PC-3 (cell line): ENCODE data around the gene UBE4B. TPM values are rescaled to one million over a fixed set of nuclear protein-coding genes. Genes with fewer than 3 reads are reported as not detected.

ENCODE experiments used
- ATAC-seq: fragments of 200-7000 bp; cut with Tn5 transposase; 2 replicates; pipeline ENCODE4 v1.9.1; 2020; ENCODE audit warnings: mild to moderate bottlenecking, moderate library complexity
- BruUV-seq: library from RNA; stranded (reverse); fragments of 400-500 nt; replicated peaks from 2 replicates; lab custom pipeline; 2021; lab: Mats Ljungman, UMichigan
- CTCF ChIA-PET: fragments of 300-600 bp; sonication (Branson Sonifier 250); formaldehyde crosslinking; loops from one replicate; lab custom pipeline; 2022; ENCODE audit warnings: antibody characterized with exemption; lab: Charles Lee
- POLR2A ChIA-PET: fragments of 300-600 bp; sonication (Branson Sonifier 250); formaldehyde crosslinking; loops from one replicate; lab custom pipeline; 2022; ENCODE audit warnings: antibody characterized with exemption; ENCODE audit not compliant: unreplicated experiment; lab: Charles Lee
- DNase-seq: peaks from one replicate; pipeline ENCODE4 v3.0.0-alpha.2; 2015
- H2AFZ ChIP-seq: fragments of 300-600 bp; sonication (generic); 2 replicates; pipeline ENCODE4 v1.6.0; 2016; ENCODE audit warnings: antibody characterized with exemption, low read length
- H3F3A ChIP-seq: fragments of 300-600 bp; sonication (generic); one replicate; pipeline ENCODE4 v1.6.0; 2017; ENCODE audit warnings: antibody characterized with exemption, low read length, control low read depth, mild to moderate bottlenecking; ENCODE audit not compliant: unreplicated experiment
- H3K27ac ChIP-seq: fragments of 300-600 bp; sonication (generic); 2 replicates; pipeline ENCODE4 v1.5.1; 2016; ENCODE audit warnings: mild to moderate bottlenecking, low read length
- H3K27me3 ChIP-seq: fragments of 300-600 bp; sonication (generic); 2 replicates; pipeline ENCODE4 v1.6.1; 2016; ENCODE audit warnings: low read length, mixed read lengths
- H3K36me3 ChIP-seq: fragments of 300-600 bp; sonication (generic); 2 replicates; pipeline ENCODE4 v1.6.1; 2016; ENCODE audit warnings: low read depth, mixed run types, low read length, mixed read lengths
- H3K4me1 ChIP-seq: fragments of 300-600 bp; sonication (generic); 2 replicates; pipeline ENCODE4 v1.5.1; 2016; ENCODE audit warnings: low read length; ENCODE audit not compliant: insufficient read depth
- H3K4me2 ChIP-seq: fragments of 300-600 bp; sonication (generic); 2 replicates; pipeline ENCODE4 v1.6.0; 2016; ENCODE audit warnings: low read length
- H3K4me3 ChIP-seq: fragments of 300-600 bp; sonication (generic); 2 replicates; pipeline ENCODE4 v1.5.1; 2016; ENCODE audit warnings: mild to moderate bottlenecking, low read length, mixed read lengths
- H3K79me2 ChIP-seq: fragments of 300-600 bp; sonication (generic); 2 replicates; pipeline ENCODE4 v1.6.1; 2017; ENCODE audit warnings: low read length, mixed read lengths
- H3K9ac ChIP-seq: fragments of 300-600 bp; sonication (generic); 2 replicates; pipeline ENCODE4 v1.6.0; 2016; ENCODE audit warnings: mild to moderate bottlenecking, low read length
- H3K9me2 ChIP-seq: fragments of 300-600 bp; sonication (generic); replicated peaks from 2 replicates; pipeline ENCODE4 v1.6.1; 2016; ENCODE audit warnings: mixed run types, low read length, mixed read lengths
- H3K9me3 ChIP-seq: fragments of 300-600 bp; sonication (generic); 2 replicates; pipeline ENCODE4 v1.6.1; 2016; ENCODE audit warnings: low read length, mixed read lengths
- H4K20me1 ChIP-seq: fragments of 300-600 bp; sonication (generic); 2 replicates; pipeline ENCODE4 v1.6.1; 2016; ENCODE audit warnings: low read length, mixed read lengths
- CTCF ChIP-seq: fragments of 300-600 bp; sonication (generic); conservative IDR thresholded peaks from 2 replicates; pipeline ENCODE4 v1.5.1; 2017; ENCODE audit warnings: antibody characterized with exemption, low read depth, mild to moderate bottlenecking, low read length
- EZH2 ChIP-seq: fragments of 300-600 bp; sonication (generic); IDR thresholded peaks from one replicate; pipeline ENCODE4 v1.6.1; 2017; ENCODE audit warnings: antibody characterized with exemption, mild to moderate bottlenecking, low read length; ENCODE audit not compliant: unreplicated experiment
- EZH2phosphoT487 ChIP-seq: fragments of 300-600 bp; sonication (generic); IDR thresholded peaks from 2 replicates; pipeline ENCODE4 v1.6.1; 2018; ENCODE audit warnings: mild to moderate bottlenecking, antibody characterized with exemption, low read length, borderline replicate concordance
- intact Hi-C: fragments of 100-400 bp; cut with micrococcal nuclease; formaldehyde crosslinking; loops from 2 replicates; pipeline ENCODE4 v1.9.0; 2023
- total RNA-seq: library from RNA; depleted of rRNA; stranded (reverse); fragments of >200 nt; gene quantifications from 2 replicates; pipeline ENCODE4 v1.2.3, GENCODE V29; 2014

The UBE4B gene
- total RNA-seq, 1 experiment from 2014 or later, result 37.9 TPM

- ChIA-PET POLR2A (no interaction called here), CTCF (no interaction called here)
- H3K9ac ChIP-seq, result no peak overlapping the region
- no peaks in the 10 kb centered on the region for H4K20me1 ChIP-seq
- intact Hi-C loops, result no loop called here
- peaks cover 62% of the 10 kb centered on the region for H3K79me2 ChIP-seq
- TF ChIP-seq EZH2 (no peak), CTCF (no peak), EZH2phosphoT487 (no peak)
- H3F3A ChIP-seq, result no peaks in the 10 kb centered on the region
- H2AFZ ChIP-seq, result no peak overlapping the region
- no peaks in the 10 kb centered on the region for H3K27me3 ChIP-seq
- no peaks in the 10 kb centered on the region for H3K36me3 ChIP-seq
- no peak overlapping the region for H3K4me3 ChIP-seq
- no TSS peak for BruUV-seq
- no peaks in the 10 kb centered on the region for H3K9me2 ChIP-seq
- ATAC-seq (no peak), DNase-seq (no peak)
- no peak overlapping the region for H3K4me2 ChIP-seq
- H3K9me3 ChIP-seq, result no peaks in the 10 kb centered on the region
- H3K4me1 ChIP-seq, result 0 out of 2 replicates have a peak, but pooled peaks cover 6% of the 10 kb centered on the region
- no peak overlapping the region for H3K27ac ChIP-seq
These were observed 31.9 kb downstream of the UBE4B start for GRCh38 chr1:10064416-10065343.

GRCh38 chr1:10065344-10065685, 32.6 kb downstream of the UBE4B start:
- CTCF ChIA-PET, result no interaction called here
- no peak overlapping the region for H3K4me3 ChIP-seq
- no peak overlapping the region for H2AFZ ChIP-seq
- no TSS peak for BruUV-seq
- POLR2A ChIA-PET, result no interaction called here
- no peaks in the 10 kb centered on the region for H3K27me3 ChIP-seq
- no peak overlapping the region for H3K4me2 ChIP-seq
- no peak for DNase-seq
- no peak overlapping the region for H3K27ac ChIP-seq
- no peaks in the 10 kb centered on the region for H4K20me1 ChIP-seq
- no peaks in the 10 kb centered on the region for H3F3A ChIP-seq
- no peak for ATAC-seq
- H3K9me3 ChIP-seq, result no peaks in the 10 kb centered on the region
- H3K36me3 ChIP-seq, result no peaks in the 10 kb centered on the region
- H3K9ac ChIP-seq, result no peak overlapping the region
- H3K9me2 ChIP-seq, result no peaks in the 10 kb centered on the region
- 0 out of 2 replicates have a peak, but pooled peaks cover 6% of the 10 kb centered on the region for H3K4me1 ChIP-seq
- intact Hi-C loops, result no loop called here
- peaks cover 56% of the 10 kb centered on the region for H3K79me2 ChIP-seq
- TF ChIP-seq EZH2phosphoT487 (no peak), EZH2 (no peak), CTCF (no peak)

GRCh38 chr1:10065760-10066159, 33.0 kb downstream of the UBE4B start:
- H3K27ac ChIP-seq, result no peak overlapping the region
- ChIA-PET POLR2A (no interaction called here), CTCF (no interaction called here)
- H3K9ac ChIP-seq, result no peak overlapping the region
- no peak overlapping the region for H3K4me2 ChIP-seq
- no peak overlapping the region for H3K4me3 ChIP-seq
- H3F3A ChIP-seq, result no peaks in the 10 kb centered on the region
- no TSS peak for BruUV-seq
- TF ChIP-seq CTCF (no peak), EZH2phosphoT487 (no peak), EZH2 (no peak)
- H3K4me1 ChIP-seq, result 0 out of 2 replicates have a peak, but pooled peaks cover 6% of the 10 kb centered on the region
- H4K20me1 ChIP-seq, result no peaks in the 10 kb centered on the region
- intact Hi-C loops, result no loop called here
- no peaks in the 10 kb centered on the region for H3K27me3 ChIP-seq
- no peak overlapping the region for H2AFZ ChIP-seq
- peaks cover 52% of the 10 kb centered on the region for H3K79me2 ChIP-seq
- DNase-seq (no peak), ATAC-seq (no peak)
- no peaks in the 10 kb centered on the region for H3K36me3 ChIP-seq
- H3K9me3 ChIP-seq, result no peaks in the 10 kb centered on the region
- H3K9me2 ChIP-seq, result no peaks in the 10 kb centered on the region
